Renal cortical epithelial cell (primary cell): Measurements from ENCODE around the gene ZNF106. TPM values are rescaled to one million over a fixed set of nuclear protein-coding genes. Genes with fewer than 3 reads are reported as not detected.

Experiments
- DNase-seq: peaks from one replicate; pipeline ENCODE4 v3.0.0-alpha.2; 2011; ENCODE audit warnings: low read depth
- total RNA-seq: library from RNA; depleted of rRNA; stranded (reverse); fragments of >200 nt; gene quantifications from 2 replicates; pipeline ENCODE4 v1.2.3, GENCODE V29; 2014

Gene ZNF106
- total RNA-seq, 1 donor from 2014 or later = 52.8 TPM

GRCh38 chr15:42405863-42406482 lies 85.0 kb downstream of the ZNF106 start:
- peak; percentile 7 for DNase-seq

- peak; percentile 8 for DNase-seq
Observed at GRCh38 chr15:42404461-42405235, 86.3 kb downstream of the ZNF106 start.

GRCh38 chr15:42403389-42403788 lies 87.6 kb downstream of the ZNF106 start:
- no peak for DNase-seq

- no peak for DNase-seq
Observed at GRCh38 chr15:42402455-42403205, 88.3 kb downstream of the ZNF106 start.

GRCh38 chr15:42401544-42402454 lies 89.1 kb downstream of the ZNF106 start:
- no peak for DNase-seq

- no peak for DNase-seq
Observed at GRCh38 chr15:42395838-42396237, 95.1 kb downstream of the ZNF106 start.

GRCh38 chr15:42394106-42394505 lies 96.8 kb downstream of the ZNF106 start:
- no peak for DNase-seq

- DNase-seq = peak; percentile 70
Observed at GRCh38 chr15:42392309-42393024, 98.5 kb downstream of the ZNF106 start.

- DNase-seq = no peak
Observed at GRCh38 chr15:42387603-42388002, 103.3 kb downstream of the ZNF106 start.

- DNase-seq = no peak
Observed at GRCh38 chr15:42385980-42386700, 104.8 kb downstream of the ZNF106 start.

- peak; percentile 29 for DNase-seq
Observed at GRCh38 chr15:42385206-42385979, 105.5 kb downstream of the ZNF106 start.

- no peak for DNase-seq
Observed at GRCh38 chr15:42384597-42384996, 106.3 kb downstream of the ZNF106 start.

- no peak for DNase-seq
Observed at GRCh38 chr15:42378011-42378410, 112.9 kb downstream of the ZNF106 start.

- DNase-seq = no peak
Observed at GRCh38 chr15:42375941-42376340, 115.0 kb downstream of the ZNF106 start.

GRCh38 chr15:42375252-42375651 lies 115.7 kb downstream of the ZNF106 start:
- no peak for DNase-seq

GRCh38 chr15:42374810-42375209 lies 116.1 kb downstream of the ZNF106 start:
- DNase-seq = no peak

- no peak for DNase-seq
Observed at GRCh38 chr15:42373936-42374335, 117.0 kb downstream of the ZNF106 start.

GRCh38 chr15:42373274-42373673 lies 117.7 kb downstream of the ZNF106 start:
- DNase-seq = no peak

- no peak for DNase-seq
Observed at GRCh38 chr15:42371096-42371495, 119.8 kb downstream of the ZNF106 start.
